HCT116 (cell line): ENCODE data around the gene HEPN1.

Experiments
- CTCF ChIP-seq, 3 experiments: fragments of 200-600 bp in 1 of 3; sonication (generic) in 1 of 3; IDR thresholded peaks in 2 of 3; conservative IDR thresholded peaks in 1 of 3; 2 replicates each; pipeline ENCODE4 v1.5.1; 2012 to 2017; ENCODE audit warnings: low read depth in 2 of 3, low read length in 2 of 3, antibody characterized with exemption in 1 of 3, borderline replicate concordance in 1 of 3, control low read depth in 1 of 3, mild to moderate bottlenecking in 1 of 3, mixed read lengths in 1 of 3, mixed run types in 1 of 3, moderate library complexity in 1 of 3; ENCODE audit not compliant: insufficient read depth in 1 of 3
- EZH2 ChIP-seq: fragments of 200-600 bp; sonication (generic); IDR thresholded peaks from 2 replicates; pipeline ENCODE4 v1.6.1; 2017; ENCODE audit warnings: antibody characterized with exemption, mixed run types
- EZH2phosphoT487 ChIP-seq: fragments of 200-600 bp; IDR thresholded peaks from 2 replicates; pipeline ENCODE4 v1.6.1; 2018; ENCODE audit warnings: antibody characterized with exemption, borderline replicate concordance
- FOSL1 ChIP-seq: IDR thresholded peaks from 2 replicates; pipeline ENCODE4 v1.6.1; 2012; ENCODE audit warnings: low read depth
- JUND ChIP-seq: IDR thresholded peaks from 2 replicates; pipeline ENCODE4 v1.6.1; 2012
- POLR2A ChIP-seq: IDR thresholded peaks from 2 replicates; pipeline ENCODE4 v1.7.0; 2011; ENCODE audit warnings: borderline replicate concordance; ENCODE audit not compliant: insufficient read depth, insufficient read length; ENCODE audit errors: extremely low read depth
- POLR2AphosphoS5 ChIP-seq: IDR thresholded peaks from 2 replicates; pipeline ENCODE4 v1.6.1; 2011; ENCODE audit warnings: mild to moderate bottlenecking, low read depth, low read length, moderate library complexity
- REST ChIP-seq: IDR thresholded peaks from 2 replicates; pipeline ENCODE4 v1.6.1; 2012; ENCODE audit warnings: low read depth
- SIN3A ChIP-seq: IDR thresholded peaks from 2 replicates; pipeline ENCODE4 v1.6.1; 2012; ENCODE audit warnings: low read depth
- SRF ChIP-seq: IDR thresholded peaks from 2 replicates; pipeline ENCODE4 v1.6.1; 2012; ENCODE audit warnings: low read depth
- TCF7L2 ChIP-seq: IDR thresholded peaks from 2 replicates; pipeline ENCODE4 v1.7.0; 2011; ENCODE audit warnings: borderline replicate concordance, inconsistent platforms; ENCODE audit not compliant: insufficient read depth, insufficient read length; ENCODE audit errors: extremely low read depth
- YY1 ChIP-seq: IDR thresholded peaks from 2 replicates; pipeline ENCODE4 v1.6.1; 2011; ENCODE audit warnings: low read length, low read depth, moderate library complexity, mild to moderate bottlenecking; ENCODE audit not compliant: insufficient replicate concordance; ENCODE audit errors: extremely low read depth
- ZNF274 ChIP-seq: fragments of 200-500 bp; sonication (Bioruptor generic); IDR thresholded peaks from 2 replicates; pipeline ENCODE4 v1.6.1; 2014; ENCODE audit warnings: mild to moderate bottlenecking, low read depth, low read length, inconsistent platforms

DNA sequence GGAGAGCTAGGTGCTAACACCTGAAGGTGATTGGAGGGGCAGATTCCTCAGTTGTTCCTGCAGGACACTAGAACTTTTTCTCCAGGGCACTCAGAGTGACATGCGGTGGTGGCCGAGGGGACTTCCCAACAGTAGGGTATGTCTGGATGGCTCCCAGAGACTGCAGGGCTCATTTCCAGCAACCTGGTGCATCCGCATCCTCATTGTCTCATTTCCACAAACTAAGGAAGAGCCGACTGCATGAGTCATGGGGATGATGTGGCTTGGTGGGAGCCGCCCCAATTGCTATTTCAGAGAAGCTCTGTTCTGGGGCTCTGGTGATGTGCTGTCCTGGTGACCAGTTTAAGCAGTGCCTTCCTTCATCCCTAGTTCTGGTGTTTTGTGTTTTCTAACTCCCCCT, 18.6 kb upstream of the HEPN1 start:
- TF ChIP-seq CTCF (IDR thresholded peaks at IDR 0.05 in 2 of 3, conservative IDR thresholded peaks at IDR 0.05 in 1 of 3; ENCODE audit: borderline replicate concordance in 1 of 3, insufficient read depth in 1 of 3, low read depth in 2 of 3, low read length in 2 of 3) (no peak), POLR2A (no peak), SRF (no peak), EZH2 (no peak), YY1 (no peak), FOSL1 (peak; percentile 86), TCF7L2 (peak; percentile 31), SIN3A (0 out of 2 replicates have a peak, but pooled peaks have one; percentile 43), POLR2AphosphoS5 (no peak), EZH2phosphoT487 (no peak), ZNF274 (no peak), REST (no peak), JUND (peak; percentile 79)
